GM06990 (cell line): Measurements from ENCODE around the gene CUBN.
A peak's percentile ranks its signal among the peaks of the same experiment; 100 is the strongest.

ENCODE experiments used
- DNase-seq: peaks from one replicate; pipeline ENCODE4 v3.0.0-alpha.2; 2011; ENCODE audit not compliant: insufficient read length; ENCODE audit errors: extremely low read depth
- H3K27me3 ChIP-seq: replicated peaks from 2 replicates; pipeline ENCODE4 v1.6.0; 2011; ENCODE audit warnings: low read length; ENCODE audit not compliant: control insufficient read depth, insufficient read depth
- H3K36me3 ChIP-seq: 2 replicates; pipeline ENCODE4 v1.5.1; 2011; ENCODE audit warnings: low read length; ENCODE audit not compliant: control insufficient read depth, insufficient read depth
- H3K4me3 ChIP-seq: replicated peaks from 2 replicates; pipeline ENCODE4 v1.5.1; 2011; ENCODE audit warnings: low read depth, mild to moderate bottlenecking, control low read depth, low read length
- TF ChIP-seq, protein P1 (sequence below): IDR thresholded peaks from 2 replicates; pipeline ENCODE4 v1.5.1; 2011; ENCODE audit warnings: low read length, control low read depth, mild to moderate bottlenecking, inconsistent platforms; ENCODE audit not compliant: insufficient read depth, poor library complexity, severe bottlenecking

The CUBN gene

DNA sequence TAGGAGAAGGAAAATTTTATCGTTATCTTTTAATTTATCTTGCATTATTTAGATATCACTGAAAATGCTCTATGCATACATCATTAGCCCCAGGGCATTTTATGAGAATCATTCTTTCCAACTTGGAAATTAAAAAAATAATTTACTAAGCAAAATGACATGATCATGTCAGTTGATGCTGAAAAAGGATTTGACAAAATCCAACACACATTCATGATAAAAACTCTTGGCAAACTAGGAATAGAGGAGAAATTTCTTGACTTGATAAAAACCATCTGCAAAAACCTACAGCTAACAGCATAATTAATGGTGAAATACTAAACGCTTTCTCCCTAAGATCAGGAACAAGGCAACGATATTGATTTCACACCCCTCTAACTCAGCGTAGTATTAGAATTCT is 272.2 kb downstream of the CUBN start:
- Histone ChIP-seq H3K36me3 (no peaks in the 10 kb centered on the region), H3K27me3 (no peaks in the 10 kb centered on the region; the same call in 1 of the 2 replicates), H3K4me3 (no peak overlapping the region)
- TF ChIP-seq, protein P1, sequence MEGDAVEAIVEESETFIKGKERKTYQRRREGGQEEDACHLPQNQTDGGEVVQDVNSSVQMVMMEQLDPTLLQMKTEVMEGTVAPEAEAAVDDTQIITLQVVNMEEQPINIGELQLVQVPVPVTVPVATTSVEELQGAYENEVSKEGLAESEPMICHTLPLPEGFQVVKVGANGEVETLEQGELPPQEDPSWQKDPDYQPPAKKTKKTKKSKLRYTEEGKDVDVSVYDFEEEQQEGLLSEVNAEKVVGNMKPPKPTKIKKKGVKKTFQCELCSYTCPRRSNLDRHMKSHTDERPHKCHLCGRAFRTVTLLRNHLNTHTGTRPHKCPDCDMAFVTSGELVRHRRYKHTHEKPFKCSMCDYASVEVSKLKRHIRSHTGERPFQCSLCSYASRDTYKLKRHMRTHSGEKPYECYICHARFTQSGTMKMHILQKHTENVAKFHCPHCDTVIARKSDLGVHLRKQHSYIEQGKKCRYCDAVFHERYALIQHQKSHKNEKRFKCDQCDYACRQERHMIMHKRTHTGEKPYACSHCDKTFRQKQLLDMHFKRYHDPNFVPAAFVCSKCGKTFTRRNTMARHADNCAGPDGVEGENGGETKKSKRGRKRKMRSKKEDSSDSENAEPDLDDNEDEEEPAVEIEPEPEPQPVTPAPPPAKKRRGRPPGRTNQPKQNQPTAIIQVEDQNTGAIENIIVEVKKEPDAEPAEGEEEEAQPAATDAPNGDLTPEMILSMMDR, result no peak
- no peak for DNase-seq

DNA sequence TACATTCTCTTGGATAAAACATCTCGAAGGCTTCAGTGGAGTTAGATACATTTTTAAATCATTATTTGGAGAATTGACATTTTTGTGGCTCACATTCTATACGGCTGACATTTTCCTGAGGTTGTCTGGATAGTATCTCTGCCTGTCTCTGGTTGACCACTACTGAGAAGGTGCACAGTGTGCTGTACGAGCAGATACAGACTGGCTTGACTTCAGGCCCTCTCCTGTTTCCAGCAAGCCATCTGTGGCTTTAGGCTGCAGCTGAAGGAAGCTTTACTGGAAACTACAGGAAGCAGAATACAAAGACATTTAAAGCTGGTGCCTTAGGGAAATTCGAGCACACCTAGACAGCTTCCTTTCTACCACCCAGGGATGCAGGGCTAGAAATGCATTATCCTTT is 273.0 kb downstream of the CUBN start:
- TF ChIP-seq, protein P1, result no peak
- no peaks in the 10 kb centered on the region; the same call in 1 of the 2 replicates for H3K27me3 ChIP-seq
- no peaks in the 10 kb centered on the region for H3K36me3 ChIP-seq
- no peak overlapping the region for H3K4me3 ChIP-seq
- no peak for DNase-seq

DNA sequence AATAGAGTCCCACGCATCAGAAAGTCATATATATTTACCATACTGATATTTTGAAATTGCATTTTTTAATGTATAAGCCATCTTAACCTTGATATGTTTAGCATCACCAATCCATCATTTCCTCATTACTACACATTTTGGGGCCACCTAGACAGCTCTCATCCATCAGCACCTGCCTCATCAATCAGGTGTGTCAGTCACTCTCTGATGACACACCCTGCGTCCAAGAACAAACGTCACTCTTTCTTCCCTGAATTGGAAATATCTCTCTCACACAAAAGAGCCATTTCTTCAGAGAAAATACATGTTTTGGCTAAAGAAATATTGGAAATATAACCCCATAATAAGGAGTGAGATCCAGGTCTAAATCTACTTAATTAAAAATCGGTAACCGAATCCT is 273.5 kb downstream of the CUBN start:
- Histone ChIP-seq H3K27me3 (no peaks in the 10 kb centered on the region; the same call in 1 of the 2 replicates), H3K36me3 (no peaks in the 10 kb centered on the region), H3K4me3 (no peak overlapping the region)
- TF ChIP-seq, protein P1, result no peak
- no peak for DNase-seq

DNA sequence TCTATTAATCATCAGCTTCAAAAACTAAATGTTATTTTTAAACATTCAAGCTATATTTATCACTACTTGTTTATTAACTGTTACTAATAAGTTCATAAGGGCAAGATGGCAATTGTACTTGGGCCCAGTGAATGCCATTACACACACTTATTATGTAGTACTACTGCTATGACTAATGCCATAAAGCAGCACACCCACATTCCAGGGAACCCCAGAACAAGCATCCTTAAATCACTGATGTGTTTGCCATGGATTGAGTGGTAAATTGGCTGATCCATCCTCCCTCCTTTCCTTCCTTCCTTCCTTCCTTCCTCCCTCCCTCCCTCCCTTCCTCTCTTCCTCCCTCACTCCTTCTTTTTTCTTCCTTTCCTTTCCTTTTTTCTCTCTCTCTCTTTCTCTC is 275.0 kb downstream of the CUBN start:
- H3K27me3 ChIP-seq, result no peaks in the 10 kb centered on the region; the same call in 1 of the 2 replicates
- TF ChIP-seq, protein P1, result no peak
- no peak overlapping the region for H3K4me3 ChIP-seq
- no peaks in the 10 kb centered on the region for H3K36me3 ChIP-seq
- DNase-seq, result no peak

DNA sequence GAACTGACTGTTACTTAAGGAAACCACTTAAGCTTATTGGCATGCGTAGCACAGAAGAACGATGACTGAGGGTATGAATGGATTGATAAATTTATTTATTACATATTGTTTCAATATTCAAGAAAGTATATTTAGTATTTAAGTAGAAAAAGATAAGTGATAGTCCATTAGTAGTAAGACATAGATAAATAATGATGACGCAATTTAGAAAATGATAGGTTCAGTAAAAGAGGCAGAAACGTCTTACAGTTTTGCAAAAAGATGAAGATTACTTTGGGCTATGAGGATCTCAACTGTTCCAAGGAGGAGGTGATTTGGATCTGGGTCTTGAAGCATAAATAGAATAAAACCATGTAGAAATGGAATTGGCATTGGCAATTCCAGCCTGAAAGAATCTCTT is 275.8 kb downstream of the CUBN start:
- Histone ChIP-seq H3K36me3 (no peaks in the 10 kb centered on the region), H3K4me3 (no peak overlapping the region), H3K27me3 (no peaks in the 10 kb centered on the region; the same call in 1 of the 2 replicates)
- no peak for DNase-seq
- TF ChIP-seq, protein P1, result no peak

DNA sequence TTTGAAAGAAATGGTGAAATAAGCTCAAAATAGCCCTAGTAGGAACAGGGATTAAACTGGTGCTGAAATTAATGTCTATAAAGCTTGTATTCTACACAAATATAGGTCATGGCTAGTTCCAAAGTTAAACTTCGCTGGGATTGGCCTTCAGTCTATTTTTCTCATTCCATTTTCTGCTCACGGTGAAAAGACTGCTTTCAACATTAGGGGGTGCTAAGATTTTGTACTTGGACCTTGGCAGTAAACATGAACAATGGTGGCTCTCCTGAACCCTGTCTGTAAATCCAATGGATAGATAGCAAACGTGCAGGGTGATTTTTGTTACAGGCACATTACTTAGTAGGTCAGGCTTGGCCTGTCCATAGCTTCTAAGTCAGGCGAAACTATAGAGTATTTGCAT is 276.4 kb downstream of the CUBN start:
- no peak for DNase-seq
- Histone ChIP-seq H3K36me3 (no peaks in the 10 kb centered on the region), H3K27me3 (no peaks in the 10 kb centered on the region; the same call in none of the 2 replicates), H3K4me3 (no peak overlapping the region)
- TF ChIP-seq, protein P1, result peak; percentile 38
